Activated T-cell treated with anti-CD3 and anti-CD28 coated beads, Interleukin-2, amount 50 U/mL, for 48 hours (primary cell): ENCODE data around the gene ZMYND11.
"Not testable (repeated sequence)": the region's sequence is repeated elsewhere in the genome, so short reads cannot be mapped to it uniquely, and the experiment has no call there.

Experiments
- DNase-seq, 2 experiments: peaks; one replicate each; pipeline ENCODE4 v3.0.0-alpha.2; 2020

Gene ZMYND11

DNA sequence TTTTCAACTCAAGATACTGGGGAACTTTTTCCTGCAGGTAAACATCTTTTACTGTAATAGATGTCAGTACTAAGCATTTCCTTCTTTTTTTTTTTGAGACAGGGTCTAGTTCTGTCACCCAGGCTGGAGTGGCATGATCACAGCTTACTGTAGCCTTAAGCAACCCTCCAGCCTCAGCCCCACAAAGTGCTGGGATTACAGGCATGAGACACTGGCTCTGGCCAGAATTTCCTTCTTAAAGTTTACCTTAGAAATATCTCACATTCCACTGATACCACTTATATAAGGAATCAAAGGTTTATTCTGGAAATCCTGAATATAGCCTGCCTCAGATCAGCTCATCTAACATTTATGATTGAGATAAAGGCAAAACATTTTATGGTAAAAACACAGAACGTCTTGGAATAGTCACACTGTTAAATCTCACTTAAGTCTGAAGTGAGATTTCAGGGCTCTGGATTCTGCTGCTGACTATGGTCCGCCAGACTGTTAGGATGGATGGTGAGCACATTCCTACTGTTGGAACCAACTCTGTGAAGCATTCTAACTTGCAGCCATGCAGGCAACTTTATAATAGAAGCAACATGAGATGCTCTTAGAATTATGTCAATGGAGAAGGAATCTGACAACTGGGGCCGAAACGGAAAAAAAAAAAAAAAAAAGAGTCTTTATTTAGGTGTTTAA is 151.9 kb downstream of the ZMYND11 start:
- no peak for DNase-seq

DNA sequence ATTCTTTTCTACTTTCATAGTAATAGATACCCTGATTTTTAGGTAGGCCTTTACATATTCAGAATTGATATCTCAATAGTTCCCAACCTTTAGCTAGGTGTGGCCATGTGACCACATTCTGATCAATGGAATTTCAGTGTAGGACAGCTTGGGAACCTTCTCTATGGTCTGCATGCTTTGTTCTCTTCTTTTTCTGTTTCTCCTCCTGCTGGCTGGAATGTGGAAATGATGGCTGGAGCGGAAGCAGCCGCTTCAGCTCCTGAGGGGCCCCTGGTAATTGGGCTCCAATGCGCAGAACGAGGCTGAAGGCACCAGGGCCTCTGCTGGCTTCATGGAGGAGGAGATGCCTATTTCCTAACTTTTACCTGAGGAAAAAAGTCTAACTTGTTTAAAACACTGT is 152.6 kb downstream of the ZMYND11 start:
- no peak for DNase-seq

DNA sequence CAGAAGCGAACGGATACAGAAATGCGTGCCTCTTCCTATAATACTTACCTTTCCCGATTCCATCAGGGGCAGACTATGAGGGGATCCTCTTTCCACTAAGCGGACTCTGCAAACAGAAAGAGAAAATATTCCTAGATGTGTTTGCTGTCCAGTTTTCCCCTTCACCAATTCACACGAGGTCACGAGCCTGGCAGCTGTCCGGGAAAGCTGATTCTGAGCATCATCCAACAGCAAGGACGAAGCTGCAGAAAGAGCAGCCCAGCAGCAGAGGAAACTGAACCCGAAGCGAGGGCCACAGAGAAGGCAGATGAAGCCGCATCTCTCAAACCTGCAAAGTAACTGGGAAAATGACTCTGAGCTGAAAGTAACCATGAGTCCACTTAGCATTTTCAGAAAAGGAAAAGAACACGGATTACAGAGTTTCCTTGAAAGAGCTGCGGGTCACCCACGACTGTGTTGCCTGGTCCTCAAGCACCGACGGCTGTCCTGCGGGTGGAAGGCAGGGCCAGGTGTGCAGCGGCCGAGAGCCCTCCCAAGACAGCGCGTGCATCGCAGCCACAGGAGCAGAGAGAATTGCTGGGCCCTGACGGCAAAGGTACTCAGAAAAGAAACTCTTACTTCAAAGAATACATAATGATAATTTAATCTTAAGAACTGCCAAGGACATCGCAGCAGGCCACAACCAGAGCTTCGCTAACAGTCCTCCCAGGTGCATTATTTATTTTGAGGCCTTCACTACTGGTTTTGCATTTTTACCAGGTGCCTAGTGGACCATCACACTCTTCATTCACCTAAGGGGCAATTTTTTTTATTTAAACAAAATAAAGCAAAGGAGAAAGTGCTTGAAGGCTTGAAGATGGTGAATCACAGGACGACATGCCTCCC is 153.3 kb downstream of the ZMYND11 start:
- DNase-seq, result no peak

DNA sequence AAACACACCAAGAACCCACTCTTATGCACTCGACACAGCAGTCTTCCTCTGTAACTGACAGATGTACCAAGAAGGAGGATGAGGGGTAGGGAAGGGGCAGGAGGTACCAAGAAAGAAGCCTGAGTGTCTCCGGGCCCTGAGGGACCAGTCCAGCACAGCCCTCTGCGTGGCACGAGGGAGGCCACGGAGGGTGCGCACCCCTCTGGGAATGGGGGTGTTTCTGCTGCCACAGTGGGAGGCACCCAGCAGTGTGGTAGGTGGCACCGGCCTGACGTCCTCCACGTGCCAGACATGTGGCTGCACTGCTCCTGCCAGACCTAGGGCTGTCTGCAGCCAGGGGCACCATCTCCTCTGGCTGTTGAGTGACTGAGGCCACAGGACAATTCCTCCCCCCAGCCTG is 154.3 kb downstream of the ZMYND11 start:
- no peak for DNase-seq

DNA sequence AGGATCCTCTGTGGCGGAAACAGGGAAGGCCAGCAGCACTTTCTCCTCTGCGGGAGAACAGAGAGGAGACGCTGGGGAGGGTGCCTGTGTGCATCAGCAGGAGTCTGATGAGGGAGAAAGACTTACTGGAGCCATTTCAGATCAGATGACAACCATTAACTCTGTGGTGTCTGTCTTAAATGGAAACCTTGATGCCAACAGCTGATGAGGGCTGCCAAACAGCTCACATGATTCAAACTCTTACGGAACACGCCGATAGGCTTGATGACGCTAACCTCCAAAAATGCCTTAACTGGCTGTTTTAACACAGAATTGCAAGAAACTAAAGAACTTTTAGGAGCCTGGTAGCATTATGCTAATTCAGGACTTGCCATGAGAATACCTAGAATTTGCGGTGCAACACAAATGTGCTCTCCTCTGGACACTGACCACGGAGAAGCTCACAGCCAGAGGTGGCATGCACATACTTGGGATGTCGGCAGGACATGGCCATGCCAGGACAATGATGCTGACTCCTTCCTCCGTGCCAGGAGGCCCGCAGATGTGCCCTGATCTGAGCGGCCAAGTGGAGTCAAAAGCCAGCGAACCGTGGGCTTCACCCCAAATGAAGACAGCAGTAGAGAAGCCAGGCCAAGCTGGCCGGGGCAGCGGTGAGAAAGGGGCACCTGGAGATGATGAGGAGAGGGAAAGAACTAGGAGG is 154.9 kb downstream of the ZMYND11 start:
- no peak for DNase-seq

DNA sequence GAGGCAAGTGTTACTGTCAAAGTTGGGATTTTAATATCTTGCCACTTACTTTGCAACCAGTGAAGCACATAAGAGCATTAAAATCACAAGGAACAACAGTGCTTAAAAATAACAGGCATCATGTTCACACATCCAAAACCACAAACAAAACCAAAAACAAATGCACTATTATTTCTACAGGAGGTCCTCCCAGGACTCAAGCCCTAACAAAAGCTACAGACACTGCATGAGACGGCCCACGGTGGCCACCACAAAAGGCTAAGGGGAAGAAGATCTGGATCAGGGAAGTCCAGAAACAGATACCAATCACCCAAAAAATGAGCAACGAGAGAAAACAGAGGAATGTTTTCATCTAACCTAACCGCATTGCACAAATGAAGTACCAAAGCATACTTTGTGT is 158.4 kb downstream of the ZMYND11 start:
- DNase-seq, result no peak

DNA sequence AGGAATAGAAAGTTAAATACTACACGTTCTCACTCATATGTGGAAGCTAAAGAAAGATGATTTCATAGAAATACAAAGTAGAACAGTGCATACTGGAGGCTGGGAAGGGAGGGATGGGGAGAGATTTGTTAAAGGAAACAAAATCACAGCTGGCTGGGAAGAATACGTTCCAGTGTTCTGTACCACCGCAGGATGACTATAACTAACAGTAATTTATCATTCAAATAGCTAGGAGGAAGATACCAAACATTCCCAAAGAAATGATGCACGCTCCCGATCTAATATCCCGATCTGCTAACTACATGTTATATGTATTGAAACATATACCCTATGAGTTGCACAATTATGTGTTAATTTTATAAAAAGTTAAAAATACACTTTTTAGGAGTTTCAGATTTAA is 162.3 kb downstream of the ZMYND11 start:
- no peak for DNase-seq

DNA sequence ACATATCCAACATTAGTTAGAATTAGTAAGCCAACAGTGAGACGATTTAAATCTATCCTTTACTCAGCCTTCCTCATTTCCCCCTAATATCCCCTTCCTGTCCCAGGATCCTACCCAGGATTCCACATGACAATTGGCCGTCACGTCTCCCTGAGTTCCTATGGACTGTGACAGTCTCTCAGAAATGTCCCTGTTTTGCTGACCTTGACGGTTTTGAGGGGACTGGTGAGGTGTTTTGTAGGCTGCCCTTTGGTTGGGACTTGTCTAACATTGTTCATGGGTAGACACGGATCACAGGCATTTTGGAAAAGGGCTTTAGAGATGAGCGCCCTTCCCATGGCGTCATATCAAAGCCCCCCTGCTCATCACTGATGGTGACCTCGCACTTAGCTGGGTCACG is 162.8 kb downstream of the ZMYND11 start:
- DNase-seq, result no peak

DNA sequence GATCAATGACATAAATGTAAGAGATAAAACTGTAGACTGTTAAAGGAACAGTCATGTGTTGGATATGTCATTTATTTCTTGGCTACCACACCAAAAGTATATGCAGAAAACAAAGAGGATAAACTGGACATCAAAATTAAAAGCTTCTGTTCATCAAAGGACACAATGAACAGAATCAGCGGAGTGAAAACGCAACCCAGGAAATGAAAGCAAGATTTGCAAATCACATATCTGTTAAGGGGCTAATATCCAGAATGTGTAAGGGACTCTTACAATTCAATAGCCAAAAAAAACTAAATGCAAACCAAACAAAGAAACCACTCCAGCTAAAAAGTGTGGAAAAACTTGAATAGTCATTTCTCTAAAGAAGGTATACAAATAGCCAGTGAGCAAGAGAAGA is 164.3 kb downstream of the ZMYND11 start:
- DNase-seq, result no peak

DNA sequence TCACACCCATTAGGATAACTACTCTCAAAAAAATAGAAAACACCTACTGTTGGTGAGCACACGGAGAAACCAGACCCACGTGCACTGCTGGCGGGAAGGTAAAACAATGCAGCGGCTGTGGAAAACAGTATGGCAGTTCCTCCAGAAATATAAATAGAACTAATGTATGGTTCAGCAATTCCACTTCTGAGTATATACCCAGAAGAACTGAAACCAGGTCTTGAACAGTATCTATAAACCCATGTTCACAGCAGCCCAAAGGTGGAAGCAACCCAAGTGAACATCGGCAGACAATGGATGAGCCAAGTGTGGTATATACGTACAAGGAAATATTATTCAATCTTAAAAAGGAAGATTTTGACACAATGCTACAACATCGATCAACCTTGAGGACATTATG is 164.7 kb downstream of the ZMYND11 start:
- no peak for DNase-seq

DNA sequence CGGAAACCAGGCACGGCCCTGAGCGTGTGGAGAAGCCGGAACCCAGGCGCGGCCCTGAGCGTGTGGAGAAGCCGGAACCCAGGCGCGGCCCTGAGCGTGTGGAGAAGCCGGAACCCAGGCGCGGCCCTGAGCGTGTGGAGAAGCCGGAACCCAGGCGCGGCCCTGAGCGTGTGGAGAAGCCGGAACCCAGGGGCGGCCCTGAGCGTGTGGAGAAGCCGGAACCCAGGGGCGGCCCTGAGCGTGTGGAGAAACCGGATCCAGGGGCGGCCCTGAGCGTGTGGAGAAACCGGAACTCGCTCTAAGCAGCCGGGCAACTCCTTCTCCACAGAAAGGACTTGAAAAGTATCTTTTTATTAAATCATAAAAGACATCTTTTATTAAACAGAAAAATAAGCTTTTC is 165.3 kb downstream of the ZMYND11 start:
- not testable (repeated sequence) for DNase-seq

DNA sequence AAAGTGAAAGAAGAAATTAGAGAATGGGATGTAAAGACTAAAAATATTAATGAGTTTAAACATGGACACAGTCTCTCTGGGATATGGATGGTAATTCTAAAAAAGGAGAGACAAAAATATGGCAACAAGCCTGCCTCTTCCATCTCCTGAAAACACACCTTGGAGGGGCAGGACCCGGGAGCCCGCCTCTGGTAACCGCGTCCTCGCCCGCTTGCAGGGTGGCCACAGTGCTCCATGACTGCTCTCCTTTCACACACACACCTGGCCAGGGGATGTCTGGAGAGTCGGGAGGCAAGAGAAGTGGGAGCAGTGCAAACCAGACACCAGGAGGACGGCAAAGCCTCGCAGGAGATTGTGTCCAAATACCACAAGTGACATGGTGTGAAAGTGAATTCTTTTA is 166.3 kb downstream of the ZMYND11 start:
- DNase-seq, result no peak
